LNCaP clone FGC (cell line): ENCODE measurements around the gene NIT2.
A peak's percentile ranks its signal among the peaks of the same experiment; 100 is the strongest.
"Not testable (repeated sequence)": the region's sequence is repeated elsewhere in the genome, so short reads cannot be mapped to it uniquely, and the experiment has no call there.

ENCODE experiments used
- DNase-seq: peaks from one replicate; pipeline ENCODE4 v3.0.0-alpha.2; 2011; ENCODE audit warnings: low read depth
- H3K4me3 ChIP-seq: 2 replicates; pipeline ENCODE4 v1.5.1; 2011; ENCODE audit warnings: mild to moderate bottlenecking, low read depth, low read length, control low read depth
- TF ChIP-seq, protein P1 (sequence below): IDR thresholded peaks from 2 replicates; pipeline ENCODE4 v1.5.1; 2012; ENCODE audit warnings: mild to moderate bottlenecking; ENCODE audit not compliant: control insufficient read depth, insufficient read depth; ENCODE audit errors: extremely low read depth

Gene NIT2

GRCh38 chr3:100325827-100326226, 8.7 kb upstream of the NIT2 start:
- no peak overlapping the region for H3K4me3 ChIP-seq
- DNase-seq: no peak
- TF ChIP-seq, protein P1, sequence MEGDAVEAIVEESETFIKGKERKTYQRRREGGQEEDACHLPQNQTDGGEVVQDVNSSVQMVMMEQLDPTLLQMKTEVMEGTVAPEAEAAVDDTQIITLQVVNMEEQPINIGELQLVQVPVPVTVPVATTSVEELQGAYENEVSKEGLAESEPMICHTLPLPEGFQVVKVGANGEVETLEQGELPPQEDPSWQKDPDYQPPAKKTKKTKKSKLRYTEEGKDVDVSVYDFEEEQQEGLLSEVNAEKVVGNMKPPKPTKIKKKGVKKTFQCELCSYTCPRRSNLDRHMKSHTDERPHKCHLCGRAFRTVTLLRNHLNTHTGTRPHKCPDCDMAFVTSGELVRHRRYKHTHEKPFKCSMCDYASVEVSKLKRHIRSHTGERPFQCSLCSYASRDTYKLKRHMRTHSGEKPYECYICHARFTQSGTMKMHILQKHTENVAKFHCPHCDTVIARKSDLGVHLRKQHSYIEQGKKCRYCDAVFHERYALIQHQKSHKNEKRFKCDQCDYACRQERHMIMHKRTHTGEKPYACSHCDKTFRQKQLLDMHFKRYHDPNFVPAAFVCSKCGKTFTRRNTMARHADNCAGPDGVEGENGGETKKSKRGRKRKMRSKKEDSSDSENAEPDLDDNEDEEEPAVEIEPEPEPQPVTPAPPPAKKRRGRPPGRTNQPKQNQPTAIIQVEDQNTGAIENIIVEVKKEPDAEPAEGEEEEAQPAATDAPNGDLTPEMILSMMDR: no peak

DNA sequence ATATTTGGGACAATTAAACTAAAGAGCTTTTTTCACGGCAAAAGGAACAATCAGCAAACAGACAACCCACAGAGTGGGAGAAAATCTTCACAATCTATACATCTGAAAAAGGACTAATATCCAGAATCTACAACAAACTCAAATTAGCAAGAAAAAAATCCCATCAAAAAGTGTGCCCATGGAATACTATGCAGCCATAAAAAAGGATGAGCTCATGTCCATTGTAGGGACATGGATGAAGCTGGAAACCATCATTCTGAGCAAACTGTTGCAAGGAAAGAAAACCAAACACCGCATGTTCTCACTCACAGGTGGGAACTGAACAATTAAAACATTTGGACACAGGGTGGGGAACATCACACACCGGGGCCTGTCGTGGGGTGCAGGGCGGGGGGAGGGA, 7.2 kb upstream of the NIT2 start:
- DNase-seq, H3K4me3 ChIP-seq: not testable (repeated sequence)

DNA sequence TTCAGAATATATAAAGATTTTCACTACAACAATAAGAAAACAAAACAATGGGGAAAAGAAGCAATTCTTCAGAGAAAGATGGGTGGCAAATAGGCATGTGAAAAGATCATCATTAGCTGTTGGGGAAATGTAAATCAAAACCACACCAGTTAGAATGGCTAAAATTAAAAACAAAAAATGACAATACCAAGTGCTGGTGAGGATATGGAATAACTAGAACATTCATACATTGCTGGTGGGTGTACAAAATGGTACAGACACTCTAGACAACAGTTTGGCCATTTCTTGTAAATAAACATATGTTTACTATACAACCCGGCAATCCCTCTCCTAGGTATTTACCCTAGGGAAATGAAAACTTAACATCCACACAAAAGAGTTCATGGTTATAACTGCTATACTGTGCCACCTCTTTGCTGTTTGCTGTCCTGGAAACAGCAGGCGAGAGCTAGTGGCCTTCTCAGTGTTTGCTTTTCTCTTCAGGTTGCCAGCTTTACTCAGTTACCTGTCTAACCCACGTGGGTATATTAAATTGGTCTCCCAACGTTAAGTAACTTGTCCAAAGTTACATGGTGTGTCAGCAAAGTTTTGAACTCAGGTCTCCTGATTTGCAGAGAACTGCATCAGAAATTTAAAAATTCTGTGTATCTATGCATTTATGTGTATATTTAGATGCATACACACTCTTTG, 4.6 kb upstream of the NIT2 start:
- H3K4me3 ChIP-seq: no peak overlapping the region
- TF ChIP-seq, protein P1: no peak
- peak; percentile 44 for DNase-seq

GRCh38 chr3:100330651-100331050, 3.9 kb upstream of the NIT2 start:
- TF ChIP-seq, protein P1: no peak
- H3K4me3 ChIP-seq: no peak overlapping the region
- DNase-seq: no peak

- no peak for DNase-seq
- TF ChIP-seq, protein P1: no peak
Observed at GRCh38 chr3:100331660-100332059, 2.9 kb upstream of the NIT2 start.

GRCh38 chr3:100333051-100333450, 1.5 kb upstream of the NIT2 start:
- TF ChIP-seq, protein P1: no peak
- DNase-seq: no peak
- H3K4me3 ChIP-seq: no peak overlapping the region

More at GRCh38 chr3:100331660-100332059, 2.9 kb upstream of the NIT2 start:
- H3K4me3 ChIP-seq: no peak overlapping the region

DNA sequence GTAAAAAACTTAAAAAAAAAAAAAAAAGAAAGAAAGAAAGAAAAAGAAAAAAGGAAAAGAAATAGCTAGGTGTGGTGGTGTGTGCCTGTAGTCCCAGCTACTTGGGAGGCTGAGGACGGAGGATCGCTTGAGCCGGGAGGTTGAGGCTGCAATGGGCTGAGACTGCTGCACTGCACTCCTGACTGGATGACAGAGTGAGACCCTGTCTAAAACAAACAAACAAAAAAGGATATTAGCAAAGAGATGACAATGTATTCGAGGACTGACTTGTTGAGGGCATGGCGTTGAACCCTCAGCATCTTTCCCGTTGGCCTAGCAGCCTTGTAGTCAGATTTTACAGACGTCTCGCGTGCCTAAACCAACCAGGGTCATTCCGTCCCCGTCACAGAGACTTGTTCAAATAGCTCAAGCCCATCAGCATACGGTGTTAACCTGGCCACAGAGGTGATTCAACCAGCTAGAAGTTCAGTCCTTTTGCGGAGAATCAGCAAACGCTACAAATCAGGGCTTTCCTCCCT, 528 bp upstream of the NIT2 start:
- DNase-seq: no peak
- H3K4me3 ChIP-seq: peak overlapping the region; percentile 64
- TF ChIP-seq, protein P1: no peak
